Globus pallidus (tissue), 1 donor: Measurements from ENCODE around the gene PTPRN2.
"Not testable (repeated sequence)": the region's sequence is repeated elsewhere in the genome, so short reads cannot be mapped to it uniquely, and the experiment has no call there.

Experiments used
- DNase-seq: peaks from one replicate; pipeline ENCODE4 v3.0.0-alpha.2; 2015; ENCODE audit warnings: low spot score

Gene PTPRN2

DNA sequence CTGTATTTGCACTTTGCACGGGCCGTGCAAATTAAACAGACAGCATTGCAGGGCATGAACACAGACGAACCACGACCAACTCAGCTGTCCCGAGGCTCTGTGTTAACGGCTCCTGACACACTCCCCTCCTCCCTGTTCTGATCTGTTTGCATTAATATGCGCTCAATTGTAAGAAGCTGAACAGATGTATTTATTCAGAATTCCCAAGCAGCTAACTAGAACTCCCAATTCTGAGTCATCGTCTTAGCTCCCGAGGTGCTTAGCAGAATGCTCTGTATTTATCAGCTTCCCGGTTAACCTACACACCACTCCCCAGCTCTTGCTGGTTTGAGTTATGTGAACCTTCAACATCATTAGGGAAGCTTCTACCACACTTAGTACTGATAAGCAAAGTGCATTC is 286.4 kb downstream of the PTPRN2 start:
- no peak for DNase-seq

DNA sequence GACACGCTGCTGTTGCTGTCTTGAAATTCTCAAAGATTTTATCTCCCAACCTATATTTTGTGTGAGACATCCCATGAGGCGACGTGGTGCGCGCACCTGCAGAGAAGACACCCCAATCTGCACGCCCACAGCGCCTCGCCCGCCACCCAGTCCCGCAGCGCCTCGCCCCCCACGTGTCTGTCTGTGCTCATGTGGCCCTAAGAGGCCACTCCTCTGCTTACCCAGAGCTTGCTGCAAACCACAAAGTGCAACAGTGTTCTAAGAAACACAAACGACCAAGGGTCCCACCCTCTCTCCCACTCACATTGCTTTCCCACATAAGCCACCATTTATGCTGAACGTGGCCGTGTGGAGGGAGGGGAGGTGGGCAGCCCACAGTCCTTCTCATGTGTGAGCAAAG is 287.2 kb downstream of the PTPRN2 start:
- no peak for DNase-seq

DNA sequence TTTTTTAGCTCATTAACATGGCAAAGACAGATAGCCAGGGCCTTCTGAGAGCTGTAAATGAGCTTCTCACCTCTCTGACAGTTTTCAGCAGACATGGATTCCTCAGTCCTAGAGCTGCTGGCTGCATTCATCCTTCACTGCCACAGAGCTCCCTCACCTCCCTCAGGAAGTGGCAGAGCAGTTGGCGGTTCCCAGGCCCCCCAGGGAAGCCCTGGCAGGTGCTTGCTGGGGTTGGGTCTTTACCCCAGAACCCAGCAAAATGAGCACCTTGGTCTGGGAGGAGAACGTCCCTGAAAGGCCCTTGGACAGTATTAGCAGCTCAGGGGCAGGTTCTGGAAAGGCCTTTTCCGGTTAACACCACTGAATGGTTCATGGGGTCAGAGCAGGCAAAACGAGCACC is 288.0 kb downstream of the PTPRN2 start:
- no peak for DNase-seq

DNA sequence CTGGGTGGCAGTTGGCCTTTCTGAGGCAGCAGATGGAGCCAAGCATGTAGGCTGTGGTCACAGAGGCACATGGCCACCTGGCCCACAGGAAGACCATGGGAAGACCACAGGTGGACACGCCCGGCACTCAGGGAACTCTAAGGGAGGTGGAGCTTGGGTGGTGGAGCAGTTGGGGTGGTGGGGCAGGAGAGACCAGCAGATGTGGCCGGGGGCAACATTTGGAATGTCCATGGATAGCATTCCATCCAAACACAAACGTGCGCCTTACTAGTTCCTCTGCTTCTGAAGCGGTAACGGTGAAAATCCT is 290.9 kb downstream of the PTPRN2 start:
- DNase-seq: no peak

DNA sequence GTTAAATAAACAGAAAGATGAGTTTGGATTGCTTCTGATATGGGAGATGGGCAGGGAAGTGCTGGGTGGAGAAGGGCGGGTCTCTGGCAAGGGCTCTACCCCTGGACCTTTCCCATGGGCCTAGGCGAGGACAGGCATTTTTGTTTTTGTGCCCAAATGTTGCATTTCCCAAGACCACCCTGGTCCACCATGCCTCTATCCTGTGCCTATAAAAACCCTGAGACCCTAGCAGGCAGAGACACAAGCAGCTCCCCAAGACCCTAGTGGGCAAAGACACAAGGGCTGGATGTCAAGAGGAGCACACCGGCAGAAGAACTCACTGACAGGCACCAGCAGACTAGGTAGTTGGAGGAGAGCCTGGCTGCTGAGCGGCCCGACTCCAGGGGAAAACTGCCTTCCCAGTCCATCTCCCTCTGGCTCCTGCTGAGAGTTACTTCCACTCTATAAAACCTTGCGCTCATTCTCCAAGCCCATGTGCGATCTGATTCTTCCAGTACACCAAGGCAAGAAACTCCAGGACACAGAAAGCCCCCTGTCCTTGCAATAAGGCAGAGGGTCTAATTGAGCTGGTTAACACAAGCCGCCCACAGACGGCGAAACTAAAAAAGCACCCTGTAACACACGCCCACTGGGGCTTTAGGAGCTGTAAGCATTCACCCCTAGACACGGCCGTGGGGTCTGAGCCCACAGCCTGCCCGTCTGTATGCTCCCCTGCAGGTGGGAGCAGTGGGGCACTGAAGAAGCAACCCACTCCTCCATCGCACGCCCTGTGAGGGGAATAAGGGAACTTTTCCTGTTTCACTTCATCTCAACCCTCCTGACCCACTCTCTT is 291.4 kb downstream of the PTPRN2 start:
- no peak for DNase-seq

DNA sequence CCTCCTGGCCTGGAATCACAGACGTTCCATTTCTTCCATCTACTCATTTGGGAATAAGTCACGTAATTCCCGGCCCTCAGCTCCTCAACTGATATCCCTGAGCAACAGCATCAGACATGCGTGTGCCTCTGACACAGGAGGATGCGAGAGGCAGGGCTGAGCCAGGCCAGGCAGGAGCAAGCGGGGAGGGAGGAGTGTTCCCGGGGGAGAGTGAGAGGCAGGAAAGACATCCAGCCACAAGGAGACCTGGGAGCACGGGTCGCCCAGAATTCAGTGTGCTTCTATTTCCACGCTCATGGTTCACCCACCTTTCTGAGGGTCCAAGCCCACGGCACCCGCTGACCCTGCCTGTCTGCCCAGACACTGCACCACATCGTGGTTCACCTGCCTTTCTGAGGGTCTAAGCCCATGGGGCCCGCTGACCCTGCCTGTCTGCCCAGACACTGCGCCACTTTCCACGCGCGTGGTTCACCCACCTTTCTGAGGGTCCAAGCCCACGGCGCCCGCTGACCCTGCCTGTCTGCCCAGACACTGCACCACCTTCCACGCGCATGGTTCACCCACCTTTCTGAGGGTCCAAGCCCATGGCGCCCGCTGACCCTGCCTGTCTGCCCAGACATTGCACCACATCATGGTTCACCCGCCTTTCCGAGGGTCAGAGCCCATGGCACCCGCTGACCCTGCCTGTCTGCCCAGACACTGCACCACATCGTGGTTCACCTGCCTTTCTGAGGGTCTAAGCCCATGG is 293.0 kb downstream of the PTPRN2 start:
- DNase-seq: not testable (repeated sequence)

DNA sequence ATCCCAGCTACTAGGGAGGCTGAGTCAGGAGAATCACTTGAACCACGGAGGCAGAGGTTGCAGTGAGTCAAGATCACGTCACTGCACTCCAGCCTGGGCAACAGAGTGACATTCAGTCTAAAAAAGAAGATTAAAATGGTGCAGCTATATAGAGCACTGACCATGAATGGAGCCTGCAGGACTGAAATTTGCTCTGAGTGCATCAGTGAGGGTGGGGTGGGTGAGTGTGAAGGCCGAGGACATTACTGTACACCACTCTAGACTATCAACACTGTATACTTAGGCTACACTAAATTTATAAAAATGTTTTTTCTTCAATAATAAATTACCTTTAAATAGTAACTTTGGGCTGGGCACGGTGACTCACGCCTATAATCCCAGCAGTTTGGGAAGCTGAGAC is 294.7 kb downstream of the PTPRN2 start:
- DNase-seq: no peak

DNA sequence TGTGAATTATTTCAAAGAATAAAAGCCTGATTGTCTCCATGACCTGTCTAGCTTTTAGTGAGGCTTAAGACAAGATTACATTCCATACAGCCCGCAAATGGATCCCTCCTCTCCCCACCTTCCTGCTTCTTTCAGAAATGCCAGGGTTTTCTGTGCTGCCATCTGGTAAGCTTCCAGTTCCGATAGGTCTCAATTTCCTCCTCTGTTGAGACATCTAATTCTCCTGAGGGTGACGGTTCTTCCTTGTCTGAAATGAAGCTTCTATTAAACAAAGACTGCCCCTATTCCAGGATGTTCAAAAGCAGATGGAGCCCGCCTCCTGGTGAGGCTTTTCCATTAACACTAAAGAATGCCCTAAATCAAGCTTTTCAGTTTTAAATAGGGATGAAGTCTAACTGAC is 295.6 kb downstream of the PTPRN2 start:
- DNase-seq: no peak

DNA sequence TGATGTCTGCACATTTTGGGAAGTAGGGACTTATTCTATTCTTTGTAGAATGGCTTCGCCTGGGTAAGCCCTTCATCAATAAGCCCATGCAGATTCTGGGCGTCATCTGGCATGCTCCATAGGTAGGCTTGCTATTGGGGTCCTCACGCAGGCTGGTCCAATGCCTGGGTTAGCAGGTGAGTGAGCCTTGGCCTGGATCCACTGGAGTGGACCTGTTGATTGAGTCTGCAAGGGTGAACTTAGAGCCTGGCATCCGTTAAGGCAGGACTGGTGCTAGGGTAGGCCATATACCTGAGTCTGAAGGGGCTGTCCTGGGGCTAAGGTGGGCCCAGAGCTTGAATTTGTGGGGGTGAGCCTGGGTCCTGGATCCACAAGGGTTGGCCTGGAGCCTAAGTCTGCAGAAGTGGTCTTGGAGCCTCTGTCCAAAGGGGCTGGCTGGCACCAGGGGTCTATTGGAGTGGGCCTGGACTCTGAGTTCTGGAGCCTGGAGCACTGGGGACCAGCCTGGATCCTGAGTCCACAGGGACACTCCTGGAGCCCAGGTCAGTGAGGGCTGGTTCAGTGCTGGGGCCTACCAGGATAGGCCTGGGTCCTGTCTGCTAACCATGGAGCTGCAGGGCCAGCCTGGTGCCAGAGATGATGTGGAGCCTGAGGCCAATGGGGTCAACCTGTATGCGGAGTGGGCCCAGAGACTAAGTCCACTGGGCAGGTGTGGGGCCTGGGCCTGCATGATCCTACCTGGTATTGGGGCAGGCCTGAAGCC is 297.7 kb downstream of the PTPRN2 start:
- no peak for DNase-seq

DNA sequence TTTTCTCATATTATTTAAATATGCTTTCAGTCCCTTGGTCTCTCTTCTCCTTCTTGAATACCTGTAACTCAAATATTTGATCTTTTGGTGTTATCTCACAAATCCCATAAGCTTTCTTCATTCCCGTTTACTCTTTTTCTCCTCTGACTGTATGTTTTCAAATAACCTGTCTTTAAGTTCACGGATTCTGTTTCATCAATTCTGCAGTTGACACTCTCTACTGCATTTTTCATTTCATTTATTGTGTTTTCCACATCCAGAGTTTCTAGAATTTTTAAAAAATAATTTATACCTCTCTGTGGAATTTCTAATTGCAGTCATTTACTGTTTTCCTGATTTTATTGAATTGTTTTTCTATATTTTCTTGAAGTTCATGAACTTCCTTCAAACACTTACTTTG is 298.4 kb downstream of the PTPRN2 start:
- DNase-seq: no peak

DNA sequence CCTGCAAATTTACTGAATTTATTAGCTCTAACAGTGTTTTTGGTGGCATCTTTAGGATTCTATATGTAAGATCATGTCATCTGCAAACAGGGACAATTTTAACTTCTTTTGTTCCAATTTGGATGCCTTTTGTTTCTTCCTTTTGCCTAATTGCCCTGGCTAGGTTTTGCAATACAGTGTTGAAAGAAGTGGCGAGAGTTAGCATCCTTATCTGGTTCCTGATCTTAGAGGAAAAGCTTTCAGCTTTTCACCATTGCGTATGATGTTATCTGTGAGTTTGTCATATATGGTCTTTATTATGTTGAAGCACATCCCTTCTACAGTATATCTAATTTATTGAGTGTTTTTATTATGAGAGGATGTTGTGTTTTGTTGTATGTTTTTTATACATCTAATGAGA is 301.4 kb downstream of the PTPRN2 start:
- DNase-seq: no peak

DNA sequence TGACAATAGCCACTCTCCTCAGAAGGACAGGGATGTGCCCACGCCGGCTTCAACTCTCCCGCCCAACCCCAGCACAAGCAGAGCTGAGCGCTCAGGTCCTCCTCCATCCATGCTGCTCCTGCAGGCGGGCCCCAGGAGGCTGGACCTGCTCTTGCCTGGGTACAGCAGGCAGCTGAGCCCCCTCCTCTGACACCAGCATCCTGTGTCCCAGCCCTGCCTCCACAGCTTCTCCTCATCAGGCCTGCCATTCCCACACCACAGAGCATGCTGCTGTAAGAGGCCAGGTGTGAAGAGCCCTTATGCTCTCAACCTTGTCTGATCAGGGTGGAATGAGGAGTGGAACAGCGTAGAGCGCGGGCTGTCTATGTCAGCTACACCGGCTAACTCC is 302.2 kb downstream of the PTPRN2 start:
- no peak for DNase-seq

DNA sequence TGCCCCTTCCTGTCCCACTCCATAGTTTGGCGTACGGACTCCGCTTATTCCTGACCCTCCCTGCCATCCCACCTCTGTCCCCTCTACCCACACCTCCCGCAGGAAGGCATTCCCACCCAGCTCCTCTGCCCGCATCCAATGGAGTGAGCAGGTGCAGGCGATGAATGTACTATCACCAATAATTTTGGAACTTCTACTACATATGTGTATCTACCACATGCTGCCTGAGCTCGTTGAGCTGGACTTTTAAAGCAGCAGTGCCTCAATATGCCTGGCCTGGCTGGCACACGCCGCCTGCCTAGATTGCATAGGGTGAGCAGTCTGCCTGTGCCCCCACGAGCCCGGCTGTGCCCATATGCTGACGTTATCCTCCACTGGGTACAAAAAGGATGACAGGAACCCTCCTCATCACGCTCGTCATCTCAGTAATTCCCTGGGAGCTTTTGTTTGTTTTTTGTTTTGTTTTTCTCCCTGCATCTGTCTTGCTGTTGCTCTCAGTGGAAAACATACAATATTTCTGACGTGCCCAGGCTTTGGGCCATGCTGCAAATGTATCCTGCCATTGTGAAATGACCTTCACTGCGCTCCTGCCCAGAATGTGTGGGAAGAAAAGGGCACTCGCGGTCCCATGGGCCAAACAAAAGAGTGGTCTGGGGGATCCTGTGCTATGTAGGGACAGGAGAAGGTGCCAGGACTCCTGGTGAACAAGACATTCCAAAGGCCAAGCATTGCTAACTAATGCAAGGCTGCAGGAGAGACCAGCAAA is 302.8 kb downstream of the PTPRN2 start:
- no peak for DNase-seq

DNA sequence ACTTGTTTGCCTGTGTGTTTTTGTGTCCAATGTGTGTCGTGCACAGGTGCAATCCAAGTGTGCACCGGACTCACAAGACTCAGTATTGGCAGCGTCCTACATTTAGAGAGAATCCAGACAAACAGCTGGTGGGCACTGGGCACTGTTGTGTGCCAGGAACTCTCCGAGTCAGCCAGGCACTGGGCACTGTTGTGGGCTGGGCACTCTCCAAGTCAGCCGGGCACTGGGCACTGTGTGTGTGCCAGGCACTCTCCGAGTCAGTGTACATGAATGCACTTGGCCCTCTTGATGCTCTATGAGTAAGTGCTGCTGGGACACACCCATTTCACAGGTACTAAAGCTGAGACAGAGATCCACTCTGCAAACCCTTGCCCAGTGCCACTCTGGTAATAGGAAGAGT is 303.5 kb downstream of the PTPRN2 start:
- DNase-seq: peak; percentile 8

DNA sequence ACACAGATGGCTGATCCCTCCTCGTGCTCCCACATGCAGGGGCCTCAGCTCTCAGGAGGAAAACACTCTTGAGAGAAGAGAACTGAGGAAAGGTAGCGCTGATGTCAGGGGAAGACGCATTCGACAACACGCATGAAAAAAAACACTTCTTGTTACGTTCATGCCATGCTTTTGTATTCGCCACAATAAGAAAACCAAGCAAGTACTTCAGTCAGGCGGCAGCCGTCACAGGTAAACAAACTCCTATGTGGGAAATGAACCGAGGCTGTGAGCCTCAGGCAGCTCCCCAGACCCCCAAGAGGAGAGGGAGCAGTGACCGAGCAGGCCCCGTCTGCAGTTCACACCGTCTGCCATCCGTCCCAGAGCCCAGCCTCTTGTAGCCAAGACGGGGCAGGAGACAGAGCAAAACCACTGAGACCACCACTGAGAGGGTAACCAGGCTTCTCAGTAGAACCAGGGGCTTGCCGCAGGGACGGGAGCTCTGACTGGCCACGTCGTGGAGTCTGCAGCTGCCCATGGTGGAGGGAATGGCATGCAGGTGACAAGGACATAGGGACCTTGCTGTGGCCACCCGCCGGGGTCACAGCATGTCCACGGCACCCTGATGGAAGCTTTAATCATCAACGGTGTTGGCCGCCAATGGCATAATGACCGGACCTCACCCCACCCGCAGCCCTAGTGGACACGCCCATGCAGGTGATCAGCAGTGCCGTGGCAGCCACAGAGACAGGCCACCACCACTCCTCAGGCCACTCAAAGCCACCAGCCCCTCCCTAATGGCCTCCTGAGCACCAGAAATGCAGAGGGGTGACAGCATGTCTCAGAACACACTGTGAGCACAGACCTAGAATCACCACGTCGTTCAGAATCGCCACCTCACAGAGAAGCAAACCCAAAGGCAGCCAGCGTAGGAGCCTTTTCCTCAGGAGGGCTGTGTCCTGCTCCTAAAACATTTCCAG is 304.3 kb downstream of the PTPRN2 start:
- no peak for DNase-seq

DNA sequence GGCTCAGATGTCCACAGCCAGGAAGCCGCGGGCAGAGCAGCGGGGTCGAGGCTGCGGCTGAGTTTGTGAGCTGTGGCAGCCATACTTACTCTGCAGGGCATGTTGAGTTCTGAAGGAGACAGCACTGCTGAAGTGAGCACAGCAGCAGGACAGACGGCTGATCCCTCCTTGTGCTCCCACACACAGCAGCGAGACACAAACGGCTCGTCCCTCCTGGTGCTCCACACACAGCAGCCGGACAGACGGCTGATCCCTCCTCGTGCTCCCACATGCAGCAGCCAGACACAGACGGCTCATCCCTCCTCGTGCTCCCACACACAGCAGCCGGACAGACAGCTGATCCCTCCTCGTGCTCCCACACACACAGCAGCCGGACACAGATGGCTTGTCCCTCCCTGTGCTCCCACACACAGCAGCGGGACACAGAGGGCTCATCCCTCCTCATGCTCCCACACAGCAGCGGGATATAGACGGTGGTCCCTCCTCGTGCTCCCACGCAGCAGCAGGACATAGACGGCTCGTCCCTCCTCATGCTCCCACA is 305.1 kb downstream of the PTPRN2 start:
- DNase-seq: no peak

DNA sequence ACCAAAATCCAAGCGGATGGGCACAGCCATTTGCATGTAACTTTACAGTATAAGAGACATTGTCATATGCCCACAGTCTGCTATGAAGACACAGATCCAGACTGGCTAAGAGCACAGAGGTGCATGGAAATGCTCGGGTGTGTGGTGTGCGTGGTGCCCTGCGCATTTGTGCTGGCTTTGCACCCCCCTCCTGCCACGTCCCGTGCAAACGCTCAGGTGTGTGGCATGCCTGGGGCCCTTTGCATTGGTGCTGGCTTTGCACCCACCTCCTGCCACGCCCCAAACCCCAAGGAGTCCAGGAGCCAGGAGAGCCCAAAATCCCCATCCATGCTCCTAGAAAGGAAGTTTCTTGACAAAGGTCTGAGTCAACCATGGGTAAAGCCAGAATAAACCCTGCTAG is 306.2 kb downstream of the PTPRN2 start:
- DNase-seq: no peak

DNA sequence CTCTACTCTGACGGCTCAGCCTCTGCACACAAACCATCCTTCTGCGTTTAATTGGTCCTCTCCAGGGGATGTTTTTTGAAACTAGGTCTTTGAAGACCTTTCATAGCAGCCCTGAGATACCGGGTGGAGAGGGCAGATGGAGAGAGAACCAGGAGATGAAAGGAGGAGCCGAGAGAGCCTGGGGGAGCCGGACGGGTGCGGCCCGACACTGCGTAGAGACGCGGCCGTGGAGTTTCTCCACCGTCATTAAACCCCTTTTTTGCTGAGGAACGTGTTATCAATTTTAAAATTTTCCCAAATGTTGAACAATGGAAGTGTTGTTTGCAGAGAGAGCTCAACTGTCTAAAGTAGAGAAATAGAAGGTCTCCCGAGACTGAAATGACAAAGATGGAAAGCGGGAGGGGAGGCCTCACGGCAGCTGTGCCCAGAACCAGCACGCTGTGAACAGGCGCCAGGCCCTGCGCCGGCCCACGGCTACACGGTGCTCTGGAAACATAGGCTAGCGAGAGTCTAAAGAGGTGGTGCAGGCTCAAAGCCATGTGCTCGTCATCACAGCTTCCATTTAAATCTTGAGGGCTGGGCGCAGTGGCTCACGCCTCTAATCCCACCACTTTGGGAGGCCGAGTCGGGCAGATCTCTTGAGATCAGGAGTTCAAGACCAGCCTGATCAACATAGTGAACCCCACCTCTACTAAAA is 307.0 kb downstream of the PTPRN2 start:
- DNase-seq: no peak

DNA sequence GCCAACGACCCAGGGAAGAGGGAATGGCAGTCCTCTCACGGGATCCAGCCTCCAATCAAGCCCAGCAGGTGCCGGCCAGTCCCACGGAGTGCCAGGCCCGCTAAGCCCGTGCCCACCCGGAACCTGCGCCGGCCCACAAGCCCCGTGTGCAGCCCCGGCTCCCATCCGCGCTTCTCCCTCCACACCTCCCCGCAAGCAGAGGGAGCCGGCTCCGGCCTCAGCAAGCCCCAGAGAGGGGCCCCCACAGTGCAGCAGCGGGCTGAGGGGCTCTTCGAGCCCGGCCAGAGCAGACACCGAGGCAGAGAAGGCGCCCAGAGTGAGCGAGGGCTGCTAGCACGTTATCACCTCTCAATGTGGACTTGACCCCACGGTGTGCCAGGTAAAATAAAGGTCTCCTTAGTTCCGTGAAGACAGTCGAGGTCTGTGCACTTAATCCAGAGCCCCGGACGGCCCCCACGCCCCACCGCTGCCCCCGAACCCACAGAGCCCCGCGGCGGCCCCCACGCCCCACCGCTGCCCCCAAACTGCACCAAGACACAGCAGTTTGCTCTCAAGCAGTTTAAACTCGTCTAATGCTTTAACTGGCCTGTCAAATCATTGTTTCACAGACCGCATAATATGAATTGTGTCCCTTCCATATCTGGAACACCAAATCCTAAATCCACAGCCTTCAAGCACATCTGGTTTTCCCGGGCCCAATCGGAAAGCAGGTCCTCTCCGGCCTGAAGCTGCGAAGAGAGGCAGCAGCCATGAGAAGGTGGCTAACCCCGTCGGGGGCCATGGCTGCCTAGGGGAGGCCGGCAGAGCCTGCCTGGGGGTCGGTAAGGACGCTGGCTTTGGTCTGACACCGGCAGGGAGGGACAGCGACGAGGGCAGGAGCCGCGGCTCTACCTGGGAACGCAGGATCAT is 307.8 kb downstream of the PTPRN2 start:
- no peak for DNase-seq
